G401 (cell line): ENCODE measurements around the gene PLEKHA5. TPM values are rescaled to one million over a fixed set of nuclear protein-coding genes. Genes with fewer than 3 reads are reported as not detected.
"Not testable (repeated sequence)": the region's sequence is repeated elsewhere in the genome, so short reads cannot be mapped to it uniquely, and the experiment has no call there.

ENCODE experiments used
- DNase-seq: peaks from one replicate; pipeline ENCODE4 v3.0.0-alpha.2; 2015; ENCODE audit warnings: low spot score
- in situ Hi-C: cut with HindIII; loops from 2 replicates; pipeline ENCODE4 v1.10.0; 2016; ENCODE audit warnings: low sequenced_read_pairs, mixed read lengths
- total RNA-seq: library from RNA; depleted of rRNA; stranded (reverse); fragments of >200 nt; shearing (Covaris generic); gene quantifications from 2 replicates; pipeline ENCODE4 v1.2.3, GENCODE V29; 2014; rRNA removed

Gene PLEKHA5
- total RNA-seq, result 8.2 and 14.7 TPM in 2 replicates

- DNase-seq, result peak; percentile 65
- in situ Hi-C loops, result no loop called here
These were observed at the start of gene PLEKHA5 for GRCh38 chr12:19129486-19130223. PLEKHA5 (plus strand) TSS chr12:19129733; CDS start chr12:19129800, 67 bp downstream.

DNA sequence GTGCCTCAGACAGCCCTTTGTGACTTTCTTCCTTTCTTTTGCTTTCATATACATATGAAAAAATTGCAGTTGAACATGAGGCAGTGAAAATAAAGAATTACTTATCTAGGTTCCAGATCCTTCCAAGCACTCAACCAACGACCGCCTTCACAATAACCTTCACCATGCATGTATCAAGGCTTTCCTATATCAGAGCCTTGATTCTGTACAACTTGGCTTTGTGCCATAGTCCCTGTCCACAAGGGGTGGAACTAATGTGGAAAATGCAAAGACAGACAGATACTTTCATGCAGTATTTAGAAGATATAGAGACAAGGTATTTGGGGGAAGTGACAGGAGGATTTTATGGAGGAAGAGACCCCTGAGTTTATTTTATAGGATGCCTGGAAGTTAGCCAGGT lies 48.6 kb upstream of the PLEKHA5 start:
- no peak for DNase-seq
- in situ Hi-C loops, result no loop called here

DNA sequence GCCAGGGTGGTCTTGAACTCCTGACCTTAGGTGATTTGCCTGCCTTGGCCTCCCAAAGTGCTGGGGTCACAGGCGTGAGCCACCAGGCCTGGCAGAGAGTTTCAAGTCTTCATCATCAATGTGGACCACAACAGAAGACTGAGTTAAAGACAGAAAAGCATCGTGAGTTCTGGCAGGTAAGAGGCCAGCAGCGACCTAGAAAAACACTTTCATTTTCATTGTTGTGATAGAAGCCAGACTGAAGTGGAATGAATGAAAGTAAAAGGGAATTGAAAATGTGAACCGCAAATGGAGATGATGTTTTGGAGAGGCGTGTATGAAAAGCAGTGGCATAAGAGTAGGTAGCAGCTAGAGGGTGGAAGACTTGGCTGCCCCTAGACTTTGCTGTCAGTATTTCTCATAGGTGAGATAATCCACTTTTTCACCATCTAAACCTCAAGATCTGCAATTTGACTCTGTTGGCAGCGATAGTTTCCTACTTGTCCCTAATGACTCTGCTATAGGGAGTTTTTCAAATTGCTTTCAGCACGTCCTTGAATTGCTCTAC lies 47.1 kb upstream of the PLEKHA5 start:
- DNase-seq, result no peak
- in situ Hi-C loops, result no loop called here

DNA sequence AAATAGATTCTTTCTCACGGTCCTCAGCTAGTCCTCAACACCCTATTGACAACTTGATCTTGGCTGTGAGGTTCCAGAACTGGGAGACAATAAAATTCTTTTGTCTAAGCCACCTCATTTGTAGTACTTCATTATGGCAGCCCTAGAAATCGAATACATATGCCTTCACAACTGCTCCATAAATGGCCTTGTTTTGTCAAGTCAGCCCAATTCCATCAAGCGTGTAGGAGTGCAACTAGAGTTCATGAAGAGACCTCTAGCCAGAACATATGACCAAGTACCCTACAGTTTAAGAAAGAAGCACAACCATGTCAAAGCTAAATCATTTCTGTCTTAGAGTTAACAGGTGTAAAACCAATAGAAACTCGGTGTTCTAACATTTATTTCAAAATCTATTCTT lies 45.0 kb upstream of the PLEKHA5 start:
- DNase-seq, result no peak
- in situ Hi-C loops, result no loop called here

DNA sequence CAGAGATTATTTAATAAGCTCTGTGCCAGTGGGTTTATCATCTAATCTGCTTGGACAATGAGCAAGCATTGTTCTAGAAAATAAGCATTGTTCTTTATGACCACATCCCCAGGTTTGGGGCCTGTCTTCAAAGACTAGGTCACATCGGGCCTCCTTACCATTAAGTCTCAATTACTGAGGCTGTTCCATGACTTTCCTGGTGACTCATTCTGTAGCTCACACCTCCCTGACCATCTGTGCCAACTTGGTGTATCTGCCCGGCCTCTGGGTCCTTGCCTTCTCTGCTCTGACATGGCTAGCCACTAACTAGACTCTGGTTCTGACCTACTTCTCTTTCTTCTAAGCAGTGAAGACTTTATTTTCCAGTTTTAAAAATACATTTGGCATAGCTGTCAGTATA lies 44.4 kb upstream of the PLEKHA5 start:
- DNase-seq, result no peak
- in situ Hi-C loops, result no loop called here

DNA sequence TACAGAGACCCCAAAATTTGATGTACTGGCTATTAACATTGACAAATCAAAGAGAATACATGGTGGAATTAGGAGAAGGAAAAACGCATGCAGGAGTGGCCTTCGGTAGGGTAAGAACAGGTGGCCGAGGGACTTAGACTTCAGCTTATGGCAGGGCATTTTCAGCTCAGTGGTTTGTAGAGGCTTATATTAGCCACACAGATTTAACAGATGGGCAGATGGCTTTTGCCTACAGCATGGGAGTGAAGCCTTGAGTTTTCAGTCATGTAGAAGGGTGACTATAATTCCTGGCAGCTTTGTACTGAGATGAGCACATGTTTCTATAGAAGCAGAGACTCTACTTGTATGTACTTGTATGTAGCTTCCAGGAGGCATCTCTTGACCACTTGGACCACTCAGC lies 40.9 kb upstream of the PLEKHA5 start:
- in situ Hi-C loops, result no loop called here
- DNase-seq, result no peak

- DNase-seq, in situ Hi-C loops: not testable (repeated sequence)
These were observed 37.1 kb upstream of the PLEKHA5 start for GRCh38 chr12:19092482-19092881.

DNA sequence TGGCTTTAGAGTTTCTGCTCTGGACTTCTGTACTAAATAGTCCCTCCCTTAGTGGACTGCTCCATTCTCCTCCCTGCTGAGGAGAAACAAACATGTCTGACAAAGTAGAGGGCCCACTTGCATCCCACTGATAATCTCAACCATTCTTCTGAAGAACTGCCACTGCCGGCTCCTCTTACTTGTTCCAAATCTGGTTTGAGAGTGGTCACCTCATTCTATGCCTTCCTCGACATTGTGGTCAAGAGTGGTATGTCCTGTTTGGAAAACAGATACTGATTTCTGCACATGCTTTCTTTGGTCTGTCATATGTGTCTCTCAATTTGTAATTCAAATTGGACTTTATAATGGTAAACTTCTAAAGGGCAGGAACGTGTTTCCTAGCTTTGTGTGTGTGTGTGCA lies 36.3 kb upstream of the PLEKHA5 start:
- no peak for DNase-seq

DNA sequence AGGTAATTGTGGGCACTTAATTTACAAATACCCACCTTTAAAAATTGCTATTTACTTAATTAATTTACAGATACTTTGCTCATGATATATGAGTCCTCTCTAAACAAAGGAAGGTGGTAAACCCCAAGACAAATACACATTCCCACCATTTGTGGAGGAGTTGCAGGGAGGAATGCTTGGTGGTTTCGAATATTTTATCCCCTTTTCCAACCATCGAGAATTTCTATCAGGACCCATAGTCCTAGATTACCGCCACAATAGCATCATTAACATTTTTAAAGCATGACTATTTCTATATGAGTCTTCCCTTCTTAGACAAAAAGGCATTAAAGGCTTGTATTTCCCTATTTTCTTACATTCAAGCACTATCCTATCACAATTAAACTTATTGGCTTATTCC lies 34.2 kb upstream of the PLEKHA5 start:
- DNase-seq, result no peak
- in situ Hi-C loops, result no loop called here

More for the DNA sequence above, 36.3 kb upstream of the PLEKHA5 start:
- in situ Hi-C loops, result no loop called here

- no peak for DNase-seq
- in situ Hi-C loops, result no loop called here
These were observed 33.6 kb upstream of the PLEKHA5 start for GRCh38 chr12:19095756-19096480.

DNA sequence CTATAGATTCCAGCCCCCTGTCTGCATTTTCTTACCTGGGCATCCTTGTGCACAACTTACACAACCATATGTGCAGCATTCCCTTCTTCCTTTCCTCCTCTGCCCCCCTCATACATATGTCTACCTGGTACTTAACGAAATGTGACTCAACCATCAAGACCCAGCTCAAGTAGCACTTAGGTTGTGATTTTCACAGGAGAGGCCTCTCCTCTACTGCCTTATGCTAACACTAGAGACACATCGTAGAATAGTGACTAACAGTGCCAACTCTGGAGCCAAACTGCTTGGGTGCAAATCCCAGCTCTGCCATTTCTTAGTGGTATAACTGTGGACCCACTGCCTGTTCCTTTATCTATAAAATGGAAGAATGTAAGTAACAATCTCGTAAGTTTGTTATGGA lies 24.1 kb upstream of the PLEKHA5 start:
- DNase-seq, result no peak
- in situ Hi-C loops, result no loop called here

- no peak for DNase-seq
- in situ Hi-C loops, result no loop called here
These were observed 21.8 kb upstream of the PLEKHA5 start for GRCh38 chr12:19107750-19108149.

GRCh38 chr12:19110221-19110940 lies 19.2 kb upstream of the PLEKHA5 start:
- in situ Hi-C loops, result no loop called here
- no peak for DNase-seq

- in situ Hi-C loops, result no loop called here
- no peak for DNase-seq
These were observed 16.1 kb upstream of the PLEKHA5 start for GRCh38 chr12:19113464-19113863.

GRCh38 chr12:19115285-19115684 lies 14.2 kb upstream of the PLEKHA5 start:
- DNase-seq, result no peak
- in situ Hi-C loops, result no loop called here

DNA sequence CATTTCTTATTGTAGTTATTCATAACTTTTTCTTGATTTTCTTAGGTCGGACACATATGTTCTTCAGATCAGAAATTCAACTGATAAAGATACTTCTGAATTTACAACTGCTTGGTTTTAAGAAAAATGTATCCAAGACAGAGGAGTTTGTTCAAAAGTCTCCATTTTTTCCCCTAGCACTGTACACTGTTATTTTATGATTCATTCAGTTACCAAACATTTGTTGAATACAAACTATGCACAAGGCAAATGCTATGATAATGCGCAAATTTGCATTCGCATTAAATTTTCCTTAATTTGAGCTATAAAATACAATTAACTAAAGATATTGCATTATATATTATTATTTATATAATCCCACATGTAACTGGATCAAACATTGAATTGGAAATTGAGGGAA lies 10.1 kb upstream of the PLEKHA5 start:
- in situ Hi-C loops, result no loop called here
- no peak for DNase-seq

DNA sequence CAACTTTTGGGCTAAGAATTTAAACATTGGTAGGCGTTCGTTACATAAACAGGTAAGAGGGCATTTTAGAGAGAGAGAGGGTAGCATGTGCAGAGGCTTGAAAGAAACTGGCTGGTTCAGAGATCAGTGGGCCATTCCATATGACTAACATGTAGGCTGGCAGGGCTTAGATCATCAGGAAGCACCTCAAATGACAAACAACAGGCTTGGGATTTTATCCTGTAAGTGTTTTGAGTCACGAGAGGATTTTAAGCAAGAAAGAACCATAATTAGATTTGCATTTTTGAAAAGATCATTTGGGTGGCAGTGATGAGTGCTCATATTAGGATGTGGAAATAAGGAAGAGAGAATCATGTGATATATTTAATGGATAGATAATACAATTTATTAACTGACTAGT lies 8.7 kb upstream of the PLEKHA5 start:
- in situ Hi-C loops, result no loop called here
- DNase-seq, result no peak

GRCh38 chr12:19121449-19122018 lies 8.0 kb upstream of the PLEKHA5 start:
- in situ Hi-C loops, result no loop called here
- no peak for DNase-seq

DNA sequence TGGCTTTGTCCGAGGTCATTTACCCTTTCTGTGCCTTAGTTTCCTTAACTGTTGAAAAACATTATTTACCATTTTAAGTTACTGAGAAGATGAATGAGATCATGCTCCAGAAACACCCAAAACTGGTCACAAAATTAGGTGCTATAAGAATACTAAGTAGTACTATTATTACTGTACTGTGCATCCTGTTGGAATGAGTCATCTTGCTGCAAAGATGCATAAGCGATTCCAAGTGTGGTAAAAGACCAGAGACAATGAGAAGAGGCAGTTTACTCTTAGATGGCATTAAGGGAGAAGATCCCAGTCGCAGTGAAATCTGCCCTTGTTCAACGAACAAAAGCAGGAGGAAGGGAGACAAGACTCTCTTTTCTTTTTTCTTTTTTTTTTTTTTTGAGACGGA lies 4.2 kb upstream of the PLEKHA5 start:
- DNase-seq, result no peak
- in situ Hi-C loops, result no loop called here

DNA sequence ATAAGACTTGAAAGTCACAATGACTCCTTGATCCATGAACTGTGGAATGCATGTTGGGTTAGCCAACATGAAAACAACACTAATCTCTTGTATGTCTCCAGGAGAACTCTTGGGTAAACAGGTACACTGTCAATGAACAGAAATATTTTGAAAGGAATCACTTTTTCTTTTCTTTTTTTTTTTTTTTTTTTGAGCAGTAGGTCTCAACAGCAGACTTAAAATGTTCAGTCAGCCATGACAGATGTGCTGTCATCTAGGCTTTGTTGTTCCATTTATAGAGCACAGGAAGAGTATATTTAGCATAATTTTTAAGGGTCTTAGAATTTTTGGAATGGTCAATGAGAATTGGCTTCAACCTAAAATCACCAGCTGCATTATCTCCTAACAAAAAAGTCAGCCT lies 2.3 kb upstream of the PLEKHA5 start:
- no peak for DNase-seq
- in situ Hi-C loops, result no loop called here
